DND-41 (cell line): ENCODE measurements around the gene SEC16B.

Experiments used
- EZH2 ChIP-seq: IDR thresholded peaks from 3 replicates; pipeline ENCODE4 v1.6.1; 2012; ENCODE audit warnings: borderline replicate concordance, low read depth, mild to moderate bottlenecking, moderate library complexity, low read length, inconsistent platforms; ENCODE audit not compliant: severe bottlenecking
- TF ChIP-seq, protein P1 (sequence below): IDR thresholded peaks from 2 replicates; pipeline ENCODE4 v1.5.1; 2012; ENCODE audit warnings: borderline replicate concordance, low read length, moderate library complexity, mild to moderate bottlenecking; ENCODE audit not compliant: poor library complexity, severe bottlenecking; ENCODE audit errors: extremely low read depth

DNA sequence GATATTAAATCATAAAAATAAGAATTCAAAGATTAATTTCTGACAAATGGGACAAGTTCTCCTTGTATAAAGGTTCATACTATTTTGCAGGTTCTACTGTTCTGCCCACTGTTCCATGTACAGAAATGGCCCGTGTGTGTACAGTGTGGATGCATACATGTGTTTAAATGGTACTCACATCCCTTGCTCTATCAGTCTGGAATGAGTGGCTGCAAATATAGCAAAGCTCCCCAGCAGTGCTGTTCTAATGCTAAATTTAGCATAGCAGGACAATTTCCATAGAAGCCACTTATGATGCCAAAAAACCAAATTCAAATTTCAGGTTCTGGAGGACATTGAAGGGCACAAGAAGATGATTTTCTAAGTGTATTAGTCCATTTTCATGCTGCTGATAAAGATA lies 9.4 kb upstream of the SEC16B start:
- TF ChIP-seq, protein P1, sequence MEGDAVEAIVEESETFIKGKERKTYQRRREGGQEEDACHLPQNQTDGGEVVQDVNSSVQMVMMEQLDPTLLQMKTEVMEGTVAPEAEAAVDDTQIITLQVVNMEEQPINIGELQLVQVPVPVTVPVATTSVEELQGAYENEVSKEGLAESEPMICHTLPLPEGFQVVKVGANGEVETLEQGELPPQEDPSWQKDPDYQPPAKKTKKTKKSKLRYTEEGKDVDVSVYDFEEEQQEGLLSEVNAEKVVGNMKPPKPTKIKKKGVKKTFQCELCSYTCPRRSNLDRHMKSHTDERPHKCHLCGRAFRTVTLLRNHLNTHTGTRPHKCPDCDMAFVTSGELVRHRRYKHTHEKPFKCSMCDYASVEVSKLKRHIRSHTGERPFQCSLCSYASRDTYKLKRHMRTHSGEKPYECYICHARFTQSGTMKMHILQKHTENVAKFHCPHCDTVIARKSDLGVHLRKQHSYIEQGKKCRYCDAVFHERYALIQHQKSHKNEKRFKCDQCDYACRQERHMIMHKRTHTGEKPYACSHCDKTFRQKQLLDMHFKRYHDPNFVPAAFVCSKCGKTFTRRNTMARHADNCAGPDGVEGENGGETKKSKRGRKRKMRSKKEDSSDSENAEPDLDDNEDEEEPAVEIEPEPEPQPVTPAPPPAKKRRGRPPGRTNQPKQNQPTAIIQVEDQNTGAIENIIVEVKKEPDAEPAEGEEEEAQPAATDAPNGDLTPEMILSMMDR, result no peak
- no peak for TF ChIP-seq EZH2
